Measurements from ENCODE around the gene PCDHGC3. TPM values are rescaled to one million over a fixed set of nuclear protein-coding genes. Genes with fewer than 3 reads are reported as not detected.
A peak's percentile ranks its signal among the peaks of the same experiment; 100 is the strongest.

Gene PCDHGC3
- total and polyA plus RNA-seq, 2 experiments from 2014 or later = 12.9 to 13.8 TPM

- H4K20me1 ChIP-seq (replicated peaks; ENCODE audit: insufficient read depth) = no peaks in the 10 kb centered on the region
- H3K4me3 ChIP-seq = peak overlapping the region; percentile 97
- Mint-ChIP-seq H3K9me3 (no peaks in the 10 kb centered on the region; the same call in 2 of the 3 replicates), H3K27me3 (ENCODE audit: insufficient read depth, low read depth, poor library complexity) (peaks cover 26% of the 10 kb centered on the region), H3K27ac (no peak overlapping the region), H3K36me3 (ENCODE audit: low read depth) (peaks cover 32% of the 10 kb centered on the region), H3K4me1 (peaks cover 49% of the 10 kb centered on the region), H3K4me3 (peak overlapping the region; percentile 81)
- peak overlapping the region; percentile 64; the same call in 1 of the 2 replicates for H2AFZ ChIP-seq
- peaks cover 3% of the 10 kb centered on the region; the same call in 1 of the 2 replicates for H3K36me3 ChIP-seq (ENCODE audit: insufficient read depth)
- no peaks in the 10 kb centered on the region for H3K79me2 ChIP-seq (replicated peaks; ENCODE audit: insufficient read depth)
- peaks cover 28% of the 10 kb centered on the region for H3K4me1 ChIP-seq (ENCODE audit: insufficient read depth)
- H3K27ac ChIP-seq (ENCODE audit: low read depth) = no peak overlapping the region
- 0 out of 2 replicates have a peak, but pooled peaks cover 4% of the 10 kb centered on the region for H3K27me3 ChIP-seq (ENCODE audit: insufficient read depth)
- DNase-seq (ENCODE audit: low spot score) (peak; percentile 98), ATAC-seq (peak; percentile 77)
- H3F3A ChIP-seq (replicated peaks; ENCODE audit: low read depth) = 0 out of 2 replicates have a peak, but pooled peaks cover 4% of the 10 kb centered on the region
- no peaks in the 10 kb centered on the region for H3K9me2 ChIP-seq (ENCODE audit: insufficient read depth)
- H3K4me2 ChIP-seq = peak overlapping the region; percentile 100
- TF ChIP-seq NANOG (IDR thresholded peaks at IDR 0.05; ENCODE audit: borderline replicate concordance) (no peak; the same call in 1 of the 2 replicates), ZNF462 (CRISPR knock-in tag; IDR thresholded peaks at IDR 0.05) (0 out of 2 replicates have a peak, but pooled peaks have one; percentile 64), POLR2AphosphoS5 (IDR thresholded peaks at IDR 0.05; ENCODE audit: low read depth) (peak; percentile 34; the same call in 1 of the 2 replicates), STAT1 (IDR thresholded peaks at IDR 0.05; ENCODE audit: unreplicated experiment) (no peak), EZH2phosphoT487 (IDR thresholded peaks at IDR 0.05; ENCODE audit: unreplicated experiment) (no peak), JUNB (IDR thresholded peaks at IDR 0.05; ENCODE audit: unreplicated experiment) (no peak), CREB1 (CRISPR knock-in tag; IDR thresholded peaks at IDR 0.05; ENCODE audit: low read depth) (0 out of 2 replicates have a peak, but pooled peaks have one; percentile 29), EZH2 (IDR thresholded peaks at IDR 0.05; ENCODE audit: low read depth, unreplicated experiment) (no peak), ZNF331 (CRISPR knock-in tag; IDR thresholded peaks at IDR 0.05; ENCODE audit: low read depth) (no peak), REST (IDR thresholded peaks at IDR 0.05; ENCODE audit: unreplicated experiment) (peak; percentile 15), ZNF114 (CRISPR knock-in tag; IDR thresholded peaks at IDR 0.05) (no peak), CTCF (conservative IDR thresholded peaks at IDR 0.05; ENCODE audit: low read depth in 2 of 2) (peak; percentile 89 to 94), ETS1 (IDR thresholded peaks at IDR 0.05) (no peak)
Observed at GRCh38 chr5:141512390-141512910, 36.7 kb downstream of the PCDHGC3 start.
